Suprapubic skin (tissue), 4 donors: ENCODE measurements around the gene RNF112. TPM values are rescaled to one million over a fixed set of nuclear protein-coding genes. Genes with fewer than 3 reads are reported as not detected.

Source experiments
- DNase-seq, 2 donors: peaks; one replicate each; pipeline ENCODE4 v3.0.0-alpha.2; 2019; ENCODE audit warnings: low spot score in 2 of 2
- H3K27ac ChIP-seq: fragments of 200-600 bp; sonication (generic); one replicate; pipeline ENCODE4 v1.5.1; 2019
- H3K27me3 ChIP-seq: fragments of 200-600 bp; sonication (generic); one replicate; pipeline ENCODE4 v1.5.1; 2019
- H3K36me3 ChIP-seq: fragments of 200-600 bp; sonication (generic); one replicate; pipeline ENCODE4 v1.5.1; 2019
- H3K4me1 ChIP-seq: fragments of 200-600 bp; sonication (generic); one replicate; pipeline ENCODE4 v1.5.1; 2019
- H3K4me3 ChIP-seq: fragments of 200-600 bp; sonication (generic); one replicate; pipeline ENCODE4 v1.5.1; 2019; ENCODE audit warnings: mild to moderate bottlenecking
- H3K9me3 ChIP-seq: fragments of 200-600 bp; sonication (generic); one replicate; pipeline ENCODE4 v1.5.1; 2019
- EP300 ChIP-seq: sonication (generic); formaldehyde crosslinking; IDR thresholded peaks from one replicate; pipeline ENCODE4 v1.6.1; 2017; ENCODE audit warnings: antibody characterized with exemption
- POLR2A ChIP-seq, 2 donors: fragments of 450-650 bp; IDR thresholded peaks; one replicate each; pipeline ENCODE4 v1.6.1; 2017; ENCODE audit warnings: antibody characterized with exemption in 2 of 2, mild to moderate bottlenecking in 2 of 2, moderate library complexity in 2 of 2
- POLR2AphosphoS5 ChIP-seq, 3 donors: sonication (generic); formaldehyde crosslinking; IDR thresholded peaks; one replicate each; pipeline ENCODE4 v1.6.1; 2017; ENCODE audit warnings: antibody characterized with exemption in 3 of 3
- WGBS: methylation state at CpG from one replicate; pipeline ENCODE4 v1.1.5; 2018; 5-methylcytosine and 5-hydroxymethylcytosine counted together
- total RNA-seq, 4 donors: library from RNA; depleted of rRNA; stranded (reverse); fragments of >200 nt; gene quantifications; one replicate each; pipeline ENCODE4 v1.1.0, GENCODE V29; 2016
- TF ChIP-seq, protein P1 (sequence below), 2 donors: fragments of 200-600 bp in 1 of 2; fragments of 450-650 bp in 1 of 2; sonication (generic) in 1 of 2; IDR thresholded peaks; one replicate each; pipeline ENCODE4 v1.5.1; 2016 to 2019; ENCODE audit warnings: antibody characterized with exemption in 2 of 2, mild to moderate bottlenecking in 1 of 2, moderate library complexity in 1 of 2

RNF112 gene
- total RNA-seq, 4 donors from 2014 or later: 0.62 to 3.9 (median 1.5) TPM

GRCh38 chr17:19382531-19383444, 28.2 kb upstream of the RNF112 start:
- Histone ChIP-seq H3K36me3 (peaks cover 42% of the 10 kb centered on the region), H3K4me3 (no peak overlapping the region), H3K27ac (no peak overlapping the region), H3K27me3 (no peaks in the 10 kb centered on the region), H3K4me1 (peaks cover 73% of the 10 kb centered on the region), H3K9me3 (no peaks in the 10 kb centered on the region)
- peak in 1 of 2 donors; percentile 56 for DNase-seq
- WGBS: 73% methylated on average over 8 of the region's 13 CpGs
- TF ChIP-seq, protein P1, sequence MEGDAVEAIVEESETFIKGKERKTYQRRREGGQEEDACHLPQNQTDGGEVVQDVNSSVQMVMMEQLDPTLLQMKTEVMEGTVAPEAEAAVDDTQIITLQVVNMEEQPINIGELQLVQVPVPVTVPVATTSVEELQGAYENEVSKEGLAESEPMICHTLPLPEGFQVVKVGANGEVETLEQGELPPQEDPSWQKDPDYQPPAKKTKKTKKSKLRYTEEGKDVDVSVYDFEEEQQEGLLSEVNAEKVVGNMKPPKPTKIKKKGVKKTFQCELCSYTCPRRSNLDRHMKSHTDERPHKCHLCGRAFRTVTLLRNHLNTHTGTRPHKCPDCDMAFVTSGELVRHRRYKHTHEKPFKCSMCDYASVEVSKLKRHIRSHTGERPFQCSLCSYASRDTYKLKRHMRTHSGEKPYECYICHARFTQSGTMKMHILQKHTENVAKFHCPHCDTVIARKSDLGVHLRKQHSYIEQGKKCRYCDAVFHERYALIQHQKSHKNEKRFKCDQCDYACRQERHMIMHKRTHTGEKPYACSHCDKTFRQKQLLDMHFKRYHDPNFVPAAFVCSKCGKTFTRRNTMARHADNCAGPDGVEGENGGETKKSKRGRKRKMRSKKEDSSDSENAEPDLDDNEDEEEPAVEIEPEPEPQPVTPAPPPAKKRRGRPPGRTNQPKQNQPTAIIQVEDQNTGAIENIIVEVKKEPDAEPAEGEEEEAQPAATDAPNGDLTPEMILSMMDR (IDR thresholded peaks at IDR 0.05): no peak
- no peak for TF ChIP-seq POLR2AphosphoS5 (IDR thresholded peaks at IDR 0.05)
- no peak for TF ChIP-seq POLR2A (IDR thresholded peaks at IDR 0.05)
- TF ChIP-seq EP300: no peak

DNA sequence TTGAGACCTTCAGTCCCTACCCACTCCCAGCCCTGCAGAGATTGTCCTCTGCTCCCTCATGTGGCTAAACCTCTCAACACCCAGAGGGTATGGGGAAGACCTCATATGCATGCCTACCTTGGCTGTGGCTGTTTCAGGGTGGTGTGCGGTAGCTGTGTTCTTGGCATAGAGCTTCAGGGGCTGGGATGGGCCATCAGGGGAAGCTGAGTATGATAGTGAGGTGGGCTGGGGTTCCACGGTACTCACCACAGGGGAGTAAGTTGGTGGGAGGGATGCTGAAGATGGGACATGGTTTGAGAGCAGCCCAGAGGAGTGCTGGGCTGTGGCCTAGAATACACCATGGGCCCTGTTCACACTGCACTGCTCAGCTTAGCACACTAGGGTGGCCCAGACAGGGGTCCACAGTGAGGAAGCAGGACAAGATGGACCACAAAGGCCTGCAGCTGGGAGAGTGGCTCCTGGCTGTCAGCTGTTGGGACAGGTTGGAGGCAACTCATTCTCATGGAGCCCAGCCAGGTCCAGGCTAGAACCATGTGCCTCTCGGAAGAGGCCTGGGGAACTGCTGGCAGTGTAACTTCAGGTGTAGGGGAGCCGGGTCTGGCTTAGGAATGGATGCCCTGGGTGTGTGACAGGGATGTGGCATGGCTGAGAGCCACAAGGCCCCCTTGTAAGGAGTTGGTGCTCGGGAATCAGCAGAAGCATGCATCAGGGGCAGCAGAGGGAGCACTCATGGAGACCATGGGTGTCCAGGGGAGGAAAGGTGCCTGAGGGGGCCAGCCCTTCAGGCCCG, 27.2 kb upstream of the RNF112 start:
- Histone ChIP-seq H3K4me3 (no peak overlapping the region), H3K27me3 (no peaks in the 10 kb centered on the region), H3K36me3 (peaks cover 42% of the 10 kb centered on the region), H3K9me3 (no peaks in the 10 kb centered on the region), H3K27ac (peak overlapping the region; percentile 93), H3K4me1 (peaks cover 80% of the 10 kb centered on the region)
- WGBS: 88% methylated on average over 2 of the region's 6 CpGs
- TF ChIP-seq POLR2AphosphoS5 (IDR thresholded peaks at IDR 0.05) (no peak), POLR2A (IDR thresholded peaks at IDR 0.05) (no peak), EP300 (no peak)
- TF ChIP-seq, protein P1 (IDR thresholded peaks at IDR 0.05): no peak
- DNase-seq: peak in 1 of 2 donors; percentile 75

DNA sequence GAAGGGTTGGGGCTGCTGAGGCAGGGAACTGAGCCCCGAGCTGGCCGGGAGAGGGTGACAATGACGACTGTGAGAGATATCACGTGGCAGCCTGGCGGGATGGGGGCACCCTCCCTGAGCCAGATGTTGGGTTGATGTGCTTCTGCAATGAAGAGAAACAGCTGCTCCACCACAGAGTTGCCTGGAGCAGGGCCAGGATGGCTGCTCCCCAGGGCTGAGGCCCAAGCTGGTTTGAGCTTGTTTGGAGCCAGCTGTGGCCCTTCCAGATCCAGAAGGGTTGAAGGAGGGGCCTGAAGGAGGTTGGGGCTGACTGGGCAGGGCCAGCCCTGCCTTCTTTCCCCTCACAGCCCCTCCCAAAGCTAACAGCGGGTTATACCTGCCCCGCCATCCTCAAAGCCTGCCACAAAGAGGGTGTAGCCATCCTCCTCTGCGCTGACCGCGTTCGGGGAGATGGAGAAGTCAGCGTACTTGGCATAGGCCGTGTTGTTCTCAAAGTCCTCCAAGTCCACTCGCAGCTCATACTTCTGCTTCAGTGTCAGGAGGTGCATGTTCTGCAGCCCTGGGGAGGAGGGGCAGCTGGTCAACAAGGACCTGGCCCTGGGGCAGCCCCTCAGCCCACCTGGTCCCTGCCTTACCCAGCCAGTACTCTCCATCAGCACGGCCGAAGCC, 26.2 kb upstream of the RNF112 start:
- H3K27me3 ChIP-seq: no peaks in the 10 kb centered on the region
- H3K4me3 ChIP-seq: peak overlapping the region; percentile 6
- DNase-seq: peak; percentile 93 to 95
- H3K9me3 ChIP-seq: no peaks in the 10 kb centered on the region
- WGBS: 25% methylated on average over 16 of the region's 16 CpGs
- H3K4me1 ChIP-seq: peaks cover 78% of the 10 kb centered on the region
- H3K27ac ChIP-seq: peak overlapping the region; percentile 93
- TF ChIP-seq EP300 (no peak), POLR2A (IDR thresholded peaks at IDR 0.05) (no peak), POLR2AphosphoS5 (IDR thresholded peaks at IDR 0.05) (peak; percentile 7 to 87 (median 66))
- H3K36me3 ChIP-seq: peaks cover 38% of the 10 kb centered on the region

GRCh38 chr17:19385521-19385983, 25.5 kb upstream of the RNF112 start:
- peak overlapping the region; percentile 93 for H3K27ac ChIP-seq
- no peaks in the 10 kb centered on the region for H3K9me3 ChIP-seq
- peaks cover 76% of the 10 kb centered on the region for H3K4me1 ChIP-seq
- 42% methylated on average over 3 of the region's 9 CpGs for WGBS
- peaks cover 31% of the 10 kb centered on the region for H3K36me3 ChIP-seq
- peak overlapping the region; percentile 6 for H3K4me3 ChIP-seq
- no peaks in the 10 kb centered on the region for H3K27me3 ChIP-seq
- DNase-seq: peak in 1 of 2 donors; percentile 64
- no peak for TF ChIP-seq POLR2A (IDR thresholded peaks at IDR 0.05)
- no peak for TF ChIP-seq EP300
- TF ChIP-seq, protein P1 (IDR thresholded peaks at IDR 0.05): no peak
- TF ChIP-seq POLR2AphosphoS5 (IDR thresholded peaks at IDR 0.05): no peak
